Panc1 (cell line): ENCODE measurements around the gene TBC1D12. TPM values are rescaled to one million over a fixed set of nuclear protein-coding genes. Genes with fewer than 3 reads are reported as not detected.
A peak's percentile ranks its signal among the peaks of the same experiment; 100 is the strongest.

Experiments used
- ATAC-seq: fragments of 200-7000 bp; cut with Tn5 transposase; 2 replicates; pipeline ENCODE4 v1.9.1; 2020; ENCODE audit warnings: mild to moderate bottlenecking, moderate library complexity
- BruUV-seq: library from RNA; stranded (reverse); fragments of 400-500 nt; replicated peaks from 2 replicates; lab custom pipeline; 2021; lab: Mats Ljungman, UMichigan
- CTCF ChIA-PET: fragments of 300-600 bp; sonication (Branson Sonifier 250); formaldehyde crosslinking; loops from one replicate; lab custom pipeline; 2022; ENCODE audit warnings: antibody characterized with exemption; lab: Charles Lee
- POLR2A ChIA-PET: fragments of 300-600 bp; sonication (Branson Sonifier 250); formaldehyde crosslinking; loops from one replicate; lab custom pipeline; 2022; ENCODE audit warnings: antibody characterized with exemption; lab: Charles Lee
- DNase-seq: peaks from one replicate; pipeline ENCODE4 v3.0.0-alpha.2; 2010; ENCODE audit warnings: low read depth, low spot score
- H3K27ac ChIP-seq: 2 replicates; pipeline ENCODE4 v1.5.1; 2011; ENCODE audit warnings: mild to moderate bottlenecking, low read length, inconsistent platforms
- H3K27me3 ChIP-seq: fragments of 200-500 bp; sonication (Bioruptor generic); 2 replicates; pipeline ENCODE4 v1.6.0; 2014; ENCODE audit warnings: low read length, inconsistent platforms; ENCODE audit not compliant: control insufficient read depth, insufficient read depth
- H3K36me3 ChIP-seq: fragments of 200-500 bp; sonication (Bioruptor generic); 2 replicates; pipeline ENCODE4 v1.5.1; 2014; ENCODE audit warnings: inconsistent platforms, mild to moderate bottlenecking, low read length, moderate library complexity; ENCODE audit not compliant: control insufficient read depth, insufficient read depth
- H3K4me1 ChIP-seq: 2 replicates; pipeline ENCODE4 v1.5.1; 2011; ENCODE audit warnings: inconsistent platforms, mild to moderate bottlenecking, low read length, moderate library complexity; ENCODE audit not compliant: control insufficient read depth, insufficient read depth
- H3K4me3 ChIP-seq, 2 experiments: 2 replicates each; pipeline ENCODE4 v1.5.1; 2011 to 2012; ENCODE audit warnings: low read depth in 2 of 2, low read length in 2 of 2, mild to moderate bottlenecking in 2 of 2, inconsistent platforms in 1 of 2, moderate library complexity in 1 of 2
- H3K9me3 ChIP-seq: fragments of 200-500 bp; sonication (Bioruptor generic); 2 replicates; pipeline ENCODE4 v1.5.1; 2014; ENCODE audit warnings: low read depth, mild to moderate bottlenecking, inconsistent platforms, low read length, moderate library complexity; ENCODE audit not compliant: control insufficient read depth, insufficient read depth
- POLR2AphosphoS5 ChIP-seq: IDR thresholded peaks from 2 replicates; pipeline ENCODE4 v1.6.1; 2012; ENCODE audit warnings: mild to moderate bottlenecking, low read depth, low read length, moderate library complexity
- SIN3A ChIP-seq: IDR thresholded peaks from 2 replicates; pipeline ENCODE4 v1.6.1; 2012; ENCODE audit warnings: low read depth, mild to moderate bottlenecking, low read length, moderate library complexity, borderline replicate concordance; ENCODE audit not compliant: insufficient read depth
- TCF7L2 ChIP-seq: IDR thresholded peaks from 2 replicates; pipeline ENCODE4 v1.6.1; 2011; ENCODE audit warnings: mild to moderate bottlenecking, low read depth, low read length, inconsistent platforms
- in situ Hi-C: cut with HindIII; loops from 2 replicates; pipeline ENCODE4 v1.10.0; 2016; ENCODE audit warnings: low sequenced_read_pairs, low pct_unique_long_range_greater_than_20kb
- intact Hi-C: fragments of 100-400 bp; cut with micrococcal nuclease; formaldehyde crosslinking; loops from one replicate; pipeline ENCODE4 v1.10.0; 2022; ENCODE audit not compliant: unreplicated experiment
- total RNA-seq: library from RNA; stranded (reverse); gene quantifications from one replicate; pipeline ENCODE4 v1.2.1, GENCODE V29; 2021; ENCODE audit not compliant: unreplicated experiment
- TF ChIP-seq, protein P1 (sequence below): fragments of 450-650 bp; IDR thresholded peaks from 2 replicates; pipeline ENCODE4 v1.5.1; 2017; ENCODE audit warnings: mild to moderate bottlenecking
- TF ChIP-seq, protein P2 (sequence below), 2 experiments: IDR thresholded peaks; 2 replicates each; pipeline ENCODE4 v1.6.1; 2011 to 2012; ENCODE audit warnings: low read depth in 2 of 2, control low read depth in 1 of 2, low read length in 1 of 2, mild to moderate bottlenecking in 1 of 2, moderate library complexity in 1 of 2; ENCODE audit not compliant: insufficient read depth in 1 of 2

The TBC1D12 gene
- total RNA-seq, 1 experiment from 2014 or later, result 23.7 TPM

DNA sequence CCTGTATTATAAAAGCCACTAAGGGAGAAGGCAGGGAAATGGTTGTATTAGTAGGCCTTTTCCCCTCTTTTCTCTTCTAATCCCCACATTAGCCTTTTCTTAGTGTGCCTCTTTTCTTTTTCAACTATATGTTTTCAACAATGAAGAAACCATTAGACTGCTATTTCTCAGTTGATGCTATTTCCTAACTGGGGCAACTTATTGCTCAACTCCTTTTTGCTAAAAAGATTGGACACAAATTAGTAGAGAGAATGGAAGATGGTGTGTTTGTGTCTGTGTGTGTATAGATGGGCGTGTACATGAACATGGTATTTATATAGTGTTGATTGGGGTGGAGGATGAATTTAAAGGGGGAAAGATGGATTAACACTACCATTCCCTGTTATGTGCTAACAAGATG lies 28.4 kb downstream of the TBC1D12 start:
- Histone ChIP-seq H3K27ac (no peak overlapping the region), H3K27me3 (no peaks in the 10 kb centered on the region), H3K9me3 (peaks cover 7% of the 10 kb centered on the region), H3K36me3 (no peaks in the 10 kb centered on the region), H3K4me3 (no peak overlapping the region), H3K4me1 (peaks cover 4% of the 10 kb centered on the region; the same call in 1 of the 2 replicates)
- ChIA-PET POLR2A (no interaction called here), CTCF (no interaction called here)
- TF ChIP-seq SIN3A, result no peak
- in situ Hi-C loops (no loop called here), intact Hi-C loops (no loop called here)
- ATAC-seq (no peak), DNase-seq (no peak)
- no TSS peak for BruUV-seq

DNA sequence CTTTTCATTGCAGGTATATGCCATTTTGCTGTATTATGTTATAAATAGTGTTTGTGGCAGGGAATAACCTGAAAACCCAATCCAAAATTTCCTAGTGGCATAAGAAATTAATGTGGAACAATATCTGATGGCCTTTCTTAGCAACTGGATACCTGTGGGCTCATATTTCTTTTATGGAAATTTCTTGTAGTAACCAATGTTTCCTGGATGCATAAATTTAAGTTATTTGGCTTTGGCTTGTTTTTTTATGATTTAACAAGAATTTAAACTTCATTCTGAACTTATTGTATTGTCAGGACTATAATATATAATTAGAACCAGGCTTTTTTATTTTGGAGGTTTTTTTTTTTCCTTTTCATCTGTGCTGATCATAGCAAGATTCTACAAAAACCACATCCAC lies 30.1 kb downstream of the TBC1D12 start:
- peaks cover 4% of the 10 kb centered on the region; the same call in 1 of the 2 replicates for H3K4me1 ChIP-seq
- H3K27ac ChIP-seq, result no peak overlapping the region
- ChIA-PET POLR2A (no interaction called here), CTCF (no interaction called here)
- no peaks in the 10 kb centered on the region; the same call in 1 of the 2 replicates for H3K9me3 ChIP-seq
- H3K36me3 ChIP-seq, result no peaks in the 10 kb centered on the region
- ATAC-seq (no peak), DNase-seq (no peak)
- in situ Hi-C loops (no loop called here), intact Hi-C loops (no loop called here)
- no peaks in the 10 kb centered on the region for H3K27me3 ChIP-seq
- BruUV-seq, result no TSS peak
- TF ChIP-seq, protein P1, sequence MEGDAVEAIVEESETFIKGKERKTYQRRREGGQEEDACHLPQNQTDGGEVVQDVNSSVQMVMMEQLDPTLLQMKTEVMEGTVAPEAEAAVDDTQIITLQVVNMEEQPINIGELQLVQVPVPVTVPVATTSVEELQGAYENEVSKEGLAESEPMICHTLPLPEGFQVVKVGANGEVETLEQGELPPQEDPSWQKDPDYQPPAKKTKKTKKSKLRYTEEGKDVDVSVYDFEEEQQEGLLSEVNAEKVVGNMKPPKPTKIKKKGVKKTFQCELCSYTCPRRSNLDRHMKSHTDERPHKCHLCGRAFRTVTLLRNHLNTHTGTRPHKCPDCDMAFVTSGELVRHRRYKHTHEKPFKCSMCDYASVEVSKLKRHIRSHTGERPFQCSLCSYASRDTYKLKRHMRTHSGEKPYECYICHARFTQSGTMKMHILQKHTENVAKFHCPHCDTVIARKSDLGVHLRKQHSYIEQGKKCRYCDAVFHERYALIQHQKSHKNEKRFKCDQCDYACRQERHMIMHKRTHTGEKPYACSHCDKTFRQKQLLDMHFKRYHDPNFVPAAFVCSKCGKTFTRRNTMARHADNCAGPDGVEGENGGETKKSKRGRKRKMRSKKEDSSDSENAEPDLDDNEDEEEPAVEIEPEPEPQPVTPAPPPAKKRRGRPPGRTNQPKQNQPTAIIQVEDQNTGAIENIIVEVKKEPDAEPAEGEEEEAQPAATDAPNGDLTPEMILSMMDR, result no peak
- no peak for TF ChIP-seq POLR2AphosphoS5
- TF ChIP-seq SIN3A, result no peak
- TF ChIP-seq TCF7L2, result no peak
- TF ChIP-seq, protein P2, sequence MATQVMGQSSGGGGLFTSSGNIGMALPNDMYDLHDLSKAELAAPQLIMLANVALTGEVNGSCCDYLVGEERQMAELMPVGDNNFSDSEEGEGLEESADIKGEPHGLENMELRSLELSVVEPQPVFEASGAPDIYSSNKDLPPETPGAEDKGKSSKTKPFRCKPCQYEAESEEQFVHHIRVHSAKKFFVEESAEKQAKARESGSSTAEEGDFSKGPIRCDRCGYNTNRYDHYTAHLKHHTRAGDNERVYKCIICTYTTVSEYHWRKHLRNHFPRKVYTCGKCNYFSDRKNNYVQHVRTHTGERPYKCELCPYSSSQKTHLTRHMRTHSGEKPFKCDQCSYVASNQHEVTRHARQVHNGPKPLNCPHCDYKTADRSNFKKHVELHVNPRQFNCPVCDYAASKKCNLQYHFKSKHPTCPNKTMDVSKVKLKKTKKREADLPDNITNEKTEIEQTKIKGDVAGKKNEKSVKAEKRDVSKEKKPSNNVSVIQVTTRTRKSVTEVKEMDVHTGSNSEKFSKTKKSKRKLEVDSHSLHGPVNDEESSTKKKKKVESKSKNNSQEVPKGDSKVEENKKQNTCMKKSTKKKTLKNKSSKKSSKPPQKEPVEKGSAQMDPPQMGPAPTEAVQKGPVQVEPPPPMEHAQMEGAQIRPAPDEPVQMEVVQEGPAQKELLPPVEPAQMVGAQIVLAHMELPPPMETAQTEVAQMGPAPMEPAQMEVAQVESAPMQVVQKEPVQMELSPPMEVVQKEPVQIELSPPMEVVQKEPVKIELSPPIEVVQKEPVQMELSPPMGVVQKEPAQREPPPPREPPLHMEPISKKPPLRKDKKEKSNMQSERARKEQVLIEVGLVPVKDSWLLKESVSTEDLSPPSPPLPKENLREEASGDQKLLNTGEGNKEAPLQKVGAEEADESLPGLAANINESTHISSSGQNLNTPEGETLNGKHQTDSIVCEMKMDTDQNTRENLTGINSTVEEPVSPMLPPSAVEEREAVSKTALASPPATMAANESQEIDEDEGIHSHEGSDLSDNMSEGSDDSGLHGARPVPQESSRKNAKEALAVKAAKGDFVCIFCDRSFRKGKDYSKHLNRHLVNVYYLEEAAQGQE (IDR thresholded peaks at IDR 0.05; ENCODE audit: insufficient read depth in 1 of 2, low read depth in 2 of 2, low read length in 1 of 2), result no peak
- H3K4me3 ChIP-seq, result no peak overlapping the region

DNA sequence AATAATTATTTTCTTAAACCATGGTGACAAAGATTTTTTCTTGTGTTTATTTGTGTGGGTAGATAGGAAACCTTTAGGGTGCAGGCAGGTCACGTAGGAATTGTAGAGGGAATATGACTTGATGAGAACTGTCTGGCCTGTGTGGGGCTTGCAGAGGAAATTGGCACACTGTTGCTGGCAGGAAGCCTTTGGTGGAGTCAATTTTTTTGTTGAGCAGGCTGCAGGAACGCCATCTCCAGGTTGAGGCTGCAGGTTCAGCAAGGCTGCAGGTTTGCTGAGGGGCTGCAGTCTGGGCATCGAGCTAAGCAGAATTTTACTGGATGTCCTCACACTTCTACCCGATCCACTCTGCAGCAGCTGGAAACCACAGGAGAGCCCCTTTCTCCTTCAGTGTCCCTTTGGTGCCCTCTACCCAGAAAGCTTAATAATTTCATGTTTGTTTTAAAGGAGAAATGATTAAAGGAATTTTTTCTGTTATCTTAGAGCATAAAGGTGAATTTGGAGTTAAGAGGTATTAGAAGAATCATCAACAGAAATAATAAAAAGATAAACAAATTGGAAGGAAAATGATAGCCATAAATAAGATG lies 37.0 kb downstream of the TBC1D12 start:
- H3K36me3 ChIP-seq, result no peaks in the 10 kb centered on the region
- intact Hi-C loops, result no loop called here
- DNase-seq (no peak), ATAC-seq (peak; percentile 79)
- CTCF ChIA-PET, result no interaction called here
- BruUV-seq, result no TSS peak
- TF ChIP-seq, protein P1, result peak; percentile 28; the same call in 1 of the 2 replicates
- TF ChIP-seq SIN3A, result no peak
- H3K4me3 ChIP-seq, result no peak overlapping the region
- in situ Hi-C loops, result no loop called here
- H3K27ac ChIP-seq, result 0 out of 2 replicates have a peak overlapping the region, but pooled peaks have one; percentile 10
- no peaks in the 10 kb centered on the region for H3K27me3 ChIP-seq
- POLR2A ChIA-PET, result interaction anchor here (0.7 kb wide), 1 partner anchor 119 kb away, joined by 5 read pairs; no protein-coding TSS in a partner anchor
- H3K4me1 ChIP-seq, result peaks cover 20% of the 10 kb centered on the region
- peaks cover 3% of the 10 kb centered on the region; the same call in 1 of the 2 replicates for H3K9me3 ChIP-seq
